ENCODE measurements around the gene TEAD1.

DNA sequence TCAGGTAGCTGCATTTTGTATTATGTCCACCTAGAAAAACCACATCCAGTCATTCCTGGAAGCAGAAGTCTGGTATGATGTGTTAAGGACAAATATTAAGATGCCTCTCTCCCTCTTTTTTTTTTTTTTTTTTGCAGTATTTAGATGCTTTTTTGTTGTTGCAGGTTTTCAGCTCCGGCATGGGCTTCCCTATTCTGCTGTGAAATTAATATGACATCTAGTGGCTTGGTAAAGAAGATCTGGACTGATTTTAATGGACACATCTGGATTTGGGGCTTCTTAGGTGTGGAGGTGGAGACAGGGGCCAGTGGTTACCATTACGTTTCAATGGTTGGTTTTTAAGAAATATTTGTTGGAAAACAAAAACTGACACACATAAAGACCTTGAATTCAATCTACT is 287.4 kb downstream of the TEAD1 start:
- TF ChIP-seq CTCF (IDR thresholded peaks at IDR 0.05) (no peak), POLR2A (IDR thresholded peaks at IDR 0.05) (no peak)
